HCT116 (cell line): Measurements from ENCODE around the gene ZEB2. TPM values are rescaled to one million over a fixed set of nuclear protein-coding genes. Genes with fewer than 3 reads are reported as not detected.

Source experiments
- ATAC-seq: fragments of 200-7000 bp; cut with Tn5 transposase; 2 replicates; pipeline ENCODE4 v1.9.1; 2020; ENCODE audit warnings: mild to moderate bottlenecking, moderate library complexity
- BruUV-seq: library from RNA; stranded (reverse); fragments of 400-500 nt; replicated peaks from 2 replicates; lab custom pipeline; 2021; lab: Mats Ljungman, UMichigan
- CTCF ChIA-PET: fragments of 300-600 bp; sonication (Branson Sonifier 250); formaldehyde crosslinking; loops from one replicate; lab custom pipeline; 2021; ENCODE audit warnings: antibody characterized with exemption; lab: Charles Lee
- POLR2A ChIA-PET: fragments of 300-600, 350-600 bp; sonication (Branson Sonifier 250); formaldehyde crosslinking; loops from one replicate; lab custom pipeline; 2021; ENCODE audit warnings: antibody characterized with exemption; lab: Charles Lee
- RAD21 ChIA-PET, 2 experiments: fragments of 300-600 bp; sonication (Branson Sonifier 250); formaldehyde crosslinking; loops; one replicate each; lab custom pipeline; 2023; ENCODE audit warnings: low total read pairs in 2 of 2; ENCODE audit not compliant: uncharacterized antibody in 2 of 2, unreplicated experiment in 2 of 2, low non-redundant PET in 1 of 2; lab: Charles Lee
- DNase-seq: peaks from one replicate; pipeline ENCODE4 v3.0.0-alpha.2; 2010; ENCODE audit warnings: low read depth, low spot score
- H2AFZ ChIP-seq: fragments of 200-600 bp; shearing (Covaris generic), sonication (generic); 2 replicates; pipeline ENCODE4 v1.6.1; 2017; ENCODE audit warnings: low read depth, mixed run types, mixed read lengths, antibody characterized with exemption, low read length; ENCODE audit not compliant: poor library complexity, severe bottlenecking
- H3K27ac ChIP-seq: 2 replicates; pipeline ENCODE4 v1.5.1; 2012; ENCODE audit warnings: low read depth, low read length
- H3K27me3 ChIP-seq: fragments of 200-600 bp; sonication (generic); 2 replicates; pipeline ENCODE4 v1.6.1; 2016; ENCODE audit warnings: mixed run types, low read length, mixed read lengths; ENCODE audit not compliant: insufficient read depth
- H3K36me3 ChIP-seq, 2 experiments: fragments of 200-500 bp in 1 of 2; fragments of 200-600 bp in 1 of 2; sonication (Bioruptor generic) in 1 of 2; sonication (generic) in 1 of 2; 2 replicates each; pipeline versions ENCODE4 v1.5.1 to v1.6.1; 2014 to 2016; ENCODE audit warnings: low read length in 2 of 2, inconsistent platforms in 1 of 2, mixed read lengths in 1 of 2, mixed run types in 1 of 2; ENCODE audit not compliant: insufficient read depth in 2 of 2, control insufficient read depth in 1 of 2
- H3K4me1 ChIP-seq, 2 experiments: fragments of 200-600 bp in 1 of 2; sonication (generic) in 1 of 2; 2 replicates each; pipeline versions ENCODE4 v1.5.1 to v1.6.1; 2012 to 2017; ENCODE audit warnings: low read length in 2 of 2, inconsistent platforms in 1 of 2, mild to moderate bottlenecking in 1 of 2, mixed read lengths in 1 of 2, mixed run types in 1 of 2, moderate library complexity in 1 of 2; ENCODE audit not compliant: insufficient read depth in 2 of 2, control insufficient read depth in 1 of 2
- H3K4me2 ChIP-seq: fragments of 200-600 bp; sonication (generic); 2 replicates; pipeline ENCODE4 v1.6.1; 2017; ENCODE audit warnings: mixed run types, low read length, mixed read lengths
- H3K4me3 ChIP-seq, 2 experiments: fragments of 200-600 bp in 1 of 2; sonication (generic) in 1 of 2; replicated peaks in 1 of 2; 2 replicates each; pipeline ENCODE4 v1.5.1; 2011 to 2016; ENCODE audit warnings: low read length in 2 of 2, control low read depth in 1 of 2, low read depth in 1 of 2, mild to moderate bottlenecking in 1 of 2, mixed read lengths in 1 of 2, mixed run types in 1 of 2
- H3K79me2 ChIP-seq: fragments of 200-600 bp; sonication (generic); 2 replicates; pipeline ENCODE4 v1.6.1; 2017; ENCODE audit warnings: mild to moderate bottlenecking, mixed run types, low read length, moderate library complexity, mixed read lengths; ENCODE audit not compliant: insufficient read depth
- H3K9ac ChIP-seq: fragments of 200-600 bp; sonication (generic); 2 replicates; pipeline ENCODE4 v1.6.1; 2016; ENCODE audit warnings: low read length, mixed read lengths
- H3K9me2 ChIP-seq: fragments of 200-600 bp; sonication (generic), shearing (Covaris generic); 2 replicates; pipeline ENCODE4 v1.6.1; 2017; ENCODE audit warnings: mixed run types, mild to moderate bottlenecking, moderate library complexity; ENCODE audit not compliant: insufficient read depth
- H3K9me3 ChIP-seq, 2 experiments: fragments of 200-500 bp in 1 of 2; fragments of 200-600 bp in 1 of 2; sonication (Bioruptor generic) in 1 of 2; sonication (generic) in 1 of 2; 2 replicates each; pipeline ENCODE4 v1.6.1; 2014 to 2017; ENCODE audit warnings: low read length in 2 of 2, mixed read lengths in 2 of 2, inconsistent platforms in 1 of 2, low read depth in 1 of 2, mild to moderate bottlenecking in 1 of 2, mixed run types in 1 of 2, moderate library complexity in 1 of 2; ENCODE audit not compliant: control insufficient read depth in 1 of 2, insufficient read depth in 1 of 2
- H4K20me1 ChIP-seq: fragments of 200-600 bp; sonication (generic), shearing (Covaris generic); 2 replicates; pipeline ENCODE4 v1.6.1; 2017; ENCODE audit warnings: mixed run types, mild to moderate bottlenecking, moderate library complexity; ENCODE audit not compliant: insufficient read depth
- ATF3 ChIP-seq: IDR thresholded peaks from 2 replicates; pipeline ENCODE4 v1.6.1; 2012
- CBX3 ChIP-seq: IDR thresholded peaks from 2 replicates; pipeline ENCODE4 v1.6.1; 2012; ENCODE audit warnings: low read depth
- CEBPB ChIP-seq: IDR thresholded peaks from 2 replicates; pipeline ENCODE4 v1.6.1; 2012; ENCODE audit warnings: low read depth
- CTCF ChIP-seq, 3 experiments: fragments of 200-600 bp in 1 of 3; sonication (generic) in 1 of 3; IDR thresholded peaks in 2 of 3; conservative IDR thresholded peaks in 1 of 3; 2 replicates each; pipeline ENCODE4 v1.5.1; 2012 to 2017; ENCODE audit warnings: low read depth in 2 of 3, low read length in 2 of 3, antibody characterized with exemption in 1 of 3, borderline replicate concordance in 1 of 3, control low read depth in 1 of 3, mild to moderate bottlenecking in 1 of 3, mixed read lengths in 1 of 3, mixed run types in 1 of 3, moderate library complexity in 1 of 3; ENCODE audit not compliant: insufficient read depth in 1 of 3
- ELF1 ChIP-seq: IDR thresholded peaks from 2 replicates; pipeline ENCODE4 v1.6.1; 2012; ENCODE audit warnings: low read depth, borderline replicate concordance
- EZH2 ChIP-seq: fragments of 200-600 bp; sonication (generic); IDR thresholded peaks from 2 replicates; pipeline ENCODE4 v1.6.1; 2017; ENCODE audit warnings: antibody characterized with exemption, mixed run types
- FOSL1 ChIP-seq: IDR thresholded peaks from 2 replicates; pipeline ENCODE4 v1.6.1; 2012; ENCODE audit warnings: low read depth
- MAX ChIP-seq: IDR thresholded peaks from 2 replicates; pipeline ENCODE4 v1.6.1; 2012
- POLR2AphosphoS5 ChIP-seq: IDR thresholded peaks from 2 replicates; pipeline ENCODE4 v1.6.1; 2011; ENCODE audit warnings: mild to moderate bottlenecking, low read depth, low read length, moderate library complexity
- REST ChIP-seq: IDR thresholded peaks from 2 replicates; pipeline ENCODE4 v1.6.1; 2012; ENCODE audit warnings: low read depth
- SP1 ChIP-seq: IDR thresholded peaks from 2 replicates; pipeline ENCODE4 v1.6.1; 2012; ENCODE audit warnings: low read depth
- TCF7L2 ChIP-seq: IDR thresholded peaks from 2 replicates; pipeline ENCODE4 v1.7.0; 2011; ENCODE audit warnings: borderline replicate concordance, inconsistent platforms; ENCODE audit not compliant: insufficient read depth, insufficient read length; ENCODE audit errors: extremely low read depth
- YY1 ChIP-seq: IDR thresholded peaks from 2 replicates; pipeline ENCODE4 v1.6.1; 2011; ENCODE audit warnings: low read length, low read depth, moderate library complexity, mild to moderate bottlenecking; ENCODE audit not compliant: insufficient replicate concordance; ENCODE audit errors: extremely low read depth
- ZFX ChIP-seq: fragments of 450-650 bp; IDR thresholded peaks from 2 replicates; pipeline ENCODE4 v1.6.1; 2017
- intact Hi-C: fragments of 100-400 bp; cut with micrococcal nuclease; formaldehyde crosslinking; loops from 2 replicates; pipeline ENCODE4 v1.10.0; 2022
- total RNA-seq: library from RNA; stranded (reverse); gene quantifications from one replicate; pipeline ENCODE4 v1.2.1, GENCODE V29; 2021; ENCODE audit not compliant: unreplicated experiment

ZEB2 gene
- total RNA-seq, 1 experiment from 2014 or later: 0.81 TPM

GRCh38 chr2:144376926-144377325 lies 143.0 kb downstream of the ZEB2 start:
- ChIA-PET POLR2A (no interaction called here), CTCF (no interaction called here), RAD21 (no interaction called here)
- no peak overlapping the region for H3K27ac ChIP-seq
- TF ChIP-seq EZH2 (no peak), POLR2AphosphoS5 (no peak), CTCF (IDR thresholded peaks at IDR 0.05 in 2 of 3, conservative IDR thresholded peaks at IDR 0.05 in 1 of 3; ENCODE audit: borderline replicate concordance in 1 of 3, insufficient read depth in 1 of 3, low read depth in 2 of 3, low read length in 2 of 3) (no peak)
- no peak overlapping the region for H3K4me3 ChIP-seq
- no peak overlapping the region for H2AFZ ChIP-seq
- DNase-seq: no peak
- H3K4me2 ChIP-seq: no peak overlapping the region
- intact Hi-C loops: no loop called here
- H3K79me2 ChIP-seq: no peaks in the 10 kb centered on the region
- H3K27me3 ChIP-seq: no peaks in the 10 kb centered on the region
- H4K20me1 ChIP-seq: no peaks in the 10 kb centered on the region
- no peaks in the 10 kb centered on the region for H3K9me2 ChIP-seq
- H3K9ac ChIP-seq: no peak overlapping the region
- BruUV-seq: no TSS peak
- no peaks in the 10 kb centered on the region for H3K4me1 ChIP-seq
- H3K9me3 ChIP-seq: no peaks in the 10 kb centered on the region
- H3K36me3 ChIP-seq: no peaks in the 10 kb centered on the region
- ATAC-seq: no peak

DNA sequence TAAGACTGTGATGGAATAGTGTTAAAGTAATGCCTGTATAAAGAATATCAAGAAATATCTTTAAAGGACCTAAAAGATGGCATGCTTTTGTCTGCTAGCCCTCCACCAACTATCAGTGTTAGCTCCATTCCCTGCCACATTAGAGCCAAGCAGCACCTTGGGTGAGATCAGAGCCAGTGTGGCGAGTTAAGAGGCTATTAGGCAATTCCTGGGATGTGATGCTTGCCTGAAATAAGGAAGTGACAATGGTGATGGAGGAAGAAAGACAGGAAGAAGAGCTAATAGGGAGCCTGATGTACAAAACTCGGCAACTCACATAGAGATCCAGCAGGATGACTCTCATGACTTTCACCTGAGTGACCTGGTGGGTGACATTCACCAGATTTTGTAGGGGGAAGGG lies 143.5 kb downstream of the ZEB2 start:
- no peak for DNase-seq
- CTCF ChIA-PET: no interaction called here
- TF ChIP-seq SP1: no peak
- no peak for TF ChIP-seq FOSL1
- no peak for TF ChIP-seq MAX
- no peak for TF ChIP-seq ELF1
- no peak for TF ChIP-seq EZH2
- TF ChIP-seq CBX3: no peak
- no peak for TF ChIP-seq REST
- no peak for TF ChIP-seq YY1
- TF ChIP-seq ZFX: no peak
- no peak for TF ChIP-seq TCF7L2
- TF ChIP-seq ATF3: no peak
- TF ChIP-seq CEBPB: no peak

More for the DNA sequence above, 143.5 kb downstream of the ZEB2 start:
- Histone ChIP-seq H3K9ac (no peak overlapping the region), H2AFZ (no peak overlapping the region), H3K9me3 (no peaks in the 10 kb centered on the region), H3K4me1 (no peaks in the 10 kb centered on the region), H3K27ac (no peak overlapping the region), H3K79me2 (no peaks in the 10 kb centered on the region), H3K36me3 (no peaks in the 10 kb centered on the region), H3K27me3 (no peaks in the 10 kb centered on the region), H3K9me2 (no peaks in the 10 kb centered on the region), H4K20me1 (no peaks in the 10 kb centered on the region), H3K4me2 (no peak overlapping the region), H3K4me3 (no peak overlapping the region)
- BruUV-seq: no TSS peak
- intact Hi-C loops: no loop called here
- no peak for ATAC-seq
- ChIA-PET POLR2A (no interaction called here), RAD21 (no interaction called here)
